Activated effector memory CD4-positive, alpha-beta T cell treated with Interleukin-2 at 50 U/mL for 16 hours (primary cell): ENCODE results near the gene CRY1.
"Not testable (repeated sequence)": the region's sequence is repeated elsewhere in the genome, so short reads cannot be mapped to it uniquely, and the experiment has no call there.

Experiments used
- DNase-seq: peaks from one replicate; pipeline ENCODE4 v3.0.0-alpha.2; 2020

The CRY1 gene

GRCh38 chr12:107057071-107057834, 36.1 kb downstream of the CRY1 start:
- no peak for DNase-seq

DNA sequence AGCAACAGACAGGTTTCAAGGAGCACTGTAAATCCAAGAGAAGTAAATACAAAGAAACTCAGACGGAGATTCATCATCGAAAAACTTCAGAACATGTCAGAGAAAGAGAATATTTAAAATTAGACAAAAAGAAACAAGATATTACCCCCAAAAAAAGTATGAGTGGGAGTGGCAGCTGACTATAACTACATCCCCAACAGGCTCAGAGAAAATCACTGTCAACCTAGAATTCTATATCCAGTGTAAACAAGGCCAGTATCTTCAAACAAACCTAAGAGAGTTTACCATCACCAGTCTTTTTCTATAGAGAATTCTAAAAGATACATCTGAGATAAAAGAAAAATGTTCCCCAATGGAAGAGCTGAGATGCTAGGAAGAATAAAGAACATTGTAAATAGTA, 39.6 kb downstream of the CRY1 start:
- DNase-seq: no peak

DNA sequence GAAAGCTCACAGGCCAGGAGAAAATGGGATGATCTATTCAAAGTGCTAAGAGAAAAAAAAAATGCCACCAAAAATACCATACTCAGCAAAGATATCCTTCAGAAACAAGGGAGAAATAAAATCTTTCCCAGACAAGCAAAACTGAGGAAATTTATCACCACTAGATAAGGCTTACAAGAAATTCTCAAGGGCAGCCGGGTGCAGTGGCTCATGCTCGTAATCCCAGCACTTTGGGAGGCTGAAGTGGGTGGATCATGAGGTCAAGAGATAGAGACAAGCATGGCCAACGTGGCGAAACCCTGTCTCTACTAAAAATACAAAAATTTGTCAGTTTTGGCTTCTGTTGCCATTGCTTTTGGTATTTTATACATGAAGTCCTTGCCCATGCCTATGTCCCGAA, 48.2 kb downstream of the CRY1 start:
- DNase-seq: no peak

GRCh38 chr12:107042801-107043200, 50.5 kb downstream of the CRY1 start:
- no peak for DNase-seq

DNA sequence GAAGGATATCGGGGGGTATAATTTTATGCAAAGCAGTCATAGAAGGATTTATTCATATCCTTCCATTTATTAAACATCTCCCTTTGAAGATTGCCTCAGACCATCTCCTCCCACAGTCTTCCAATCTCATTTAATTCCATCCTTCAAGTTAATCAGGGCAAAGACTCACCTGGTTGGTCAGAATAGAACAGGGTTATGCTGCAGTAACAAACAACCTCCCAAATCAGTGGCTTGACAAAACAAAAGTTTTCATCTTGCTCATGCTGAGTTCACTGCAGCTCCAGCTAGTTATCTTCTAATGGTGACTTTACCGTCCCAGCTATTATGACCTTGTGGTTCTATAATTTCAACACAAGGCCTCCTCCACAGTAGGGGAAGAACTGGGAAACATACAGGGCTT, 57.6 kb downstream of the CRY1 start:
- DNase-seq: no peak

- DNase-seq: no peak
Measured at GRCh38 chr12:107033758-107034739, 59.3 kb downstream of the CRY1 start.

- no peak for DNase-seq
Measured at GRCh38 chr12:107032266-107032665, 61.1 kb downstream of the CRY1 start.

DNA sequence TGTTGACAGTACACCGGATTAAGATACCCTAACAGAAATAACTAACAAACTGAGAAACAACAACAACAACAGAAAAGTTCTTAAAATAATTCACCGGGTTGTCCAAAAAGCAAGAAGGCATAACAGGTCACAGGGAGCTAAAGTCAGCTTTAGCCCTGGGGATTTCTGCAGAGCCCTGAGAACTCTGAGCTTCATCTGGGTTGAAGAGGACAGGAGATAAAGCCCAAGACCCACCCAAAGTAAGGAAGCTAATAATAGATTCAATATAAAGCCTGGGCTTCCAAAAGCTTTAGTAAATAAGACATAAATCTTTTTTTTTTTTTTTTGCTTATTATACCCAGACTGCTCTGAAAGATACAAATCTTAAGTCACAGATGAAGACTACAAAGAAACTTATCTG, 62.3 kb downstream of the CRY1 start:
- DNase-seq: no peak

DNA sequence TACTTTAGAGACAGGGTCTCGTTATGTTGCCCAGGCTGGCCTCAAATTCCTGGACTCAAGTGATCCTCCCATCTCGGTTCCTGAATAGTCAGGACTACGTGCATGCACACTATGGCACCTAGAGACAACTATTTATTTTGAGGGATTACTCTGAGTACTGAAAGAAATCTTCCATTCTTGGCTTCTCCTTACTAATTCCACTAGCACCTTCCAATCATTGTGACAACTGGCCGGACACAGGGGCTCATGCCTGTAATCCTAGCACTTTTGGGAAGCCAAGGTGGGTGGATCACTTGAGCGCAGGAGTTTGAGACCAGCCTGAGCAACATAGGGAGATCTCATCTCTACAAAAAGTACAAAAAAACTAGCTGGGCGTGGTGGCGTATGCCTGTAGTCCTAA, 64.3 kb downstream of the CRY1 start:
- no peak for DNase-seq

DNA sequence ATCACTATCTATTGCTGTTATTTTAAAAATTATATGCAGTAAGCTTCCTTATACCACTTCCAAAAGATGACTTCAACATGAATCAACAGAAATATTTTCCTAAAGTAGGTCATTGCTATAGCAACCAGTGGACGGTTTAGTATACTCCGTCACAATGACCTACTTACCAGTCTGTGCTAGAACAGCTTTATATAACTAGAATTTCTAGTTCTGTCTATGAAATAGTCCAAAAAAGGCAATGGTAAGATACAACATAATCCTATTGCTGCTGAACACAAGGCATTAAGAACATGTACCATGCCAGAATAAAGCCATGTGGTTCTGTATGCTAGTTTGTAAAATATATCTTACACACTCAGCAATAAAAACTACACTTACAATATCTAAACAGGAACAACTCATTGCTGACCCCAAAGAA, 65.7 kb downstream of the CRY1 start:
- DNase-seq: no peak

DNA sequence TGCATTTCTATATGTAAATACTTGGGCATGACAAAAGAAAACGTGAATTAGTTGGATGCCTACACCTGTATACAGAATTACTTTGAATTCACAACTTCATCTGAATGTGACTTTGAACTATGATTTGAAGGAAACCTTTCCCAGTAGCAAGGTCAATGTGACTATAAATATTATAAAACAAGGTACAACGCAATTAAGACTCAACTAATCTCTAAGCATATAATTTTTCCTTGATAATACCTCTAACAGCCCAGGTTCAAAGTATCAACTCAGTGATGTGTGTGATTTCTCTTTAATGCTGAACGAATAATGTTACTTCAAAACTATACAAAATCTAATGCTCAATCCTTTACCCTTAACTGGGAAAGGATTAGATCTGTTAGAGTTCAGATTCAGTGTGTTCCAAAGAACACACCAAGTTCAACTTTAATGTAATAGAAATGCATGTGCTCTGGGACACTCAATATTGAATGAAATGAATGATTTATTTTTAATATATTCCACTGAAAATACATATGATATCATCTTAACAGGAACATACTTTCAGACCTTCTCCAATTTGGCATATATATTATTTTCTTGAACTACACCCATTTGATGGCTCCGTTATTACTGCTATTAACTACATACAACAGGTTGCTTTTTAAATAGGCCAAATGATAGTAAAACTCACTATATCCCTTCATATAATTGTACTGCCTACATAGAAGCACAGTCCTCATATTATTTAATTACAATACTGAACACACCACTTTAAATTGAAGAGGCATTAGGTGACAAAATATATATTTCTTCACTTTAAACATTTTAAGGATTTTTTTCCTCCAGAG, 66.3 kb downstream of the CRY1 start:
- no peak for DNase-seq

DNA sequence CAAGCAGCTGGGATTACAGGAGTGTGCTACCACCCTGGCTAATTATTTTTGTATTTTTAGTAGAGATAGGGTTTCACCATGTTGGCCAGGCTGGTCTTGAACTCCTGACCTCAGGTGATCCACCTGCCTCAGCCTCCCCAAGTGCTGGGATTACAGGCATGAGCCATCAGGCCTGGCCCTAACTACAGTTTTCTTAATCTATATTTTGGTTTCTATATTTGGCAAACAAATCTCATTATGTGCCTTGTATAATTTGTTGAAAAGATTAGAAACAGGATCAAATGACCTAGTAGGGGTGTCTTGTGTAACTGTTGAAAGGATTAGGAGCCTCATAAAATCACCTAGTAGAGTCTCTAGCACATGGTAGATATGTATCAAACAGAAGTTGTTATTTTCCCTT, 67.0 kb downstream of the CRY1 start:
- DNase-seq: not testable (repeated sequence)

GRCh38 chr12:107025671-107026070, 67.7 kb downstream of the CRY1 start:
- DNase-seq: no peak

DNA sequence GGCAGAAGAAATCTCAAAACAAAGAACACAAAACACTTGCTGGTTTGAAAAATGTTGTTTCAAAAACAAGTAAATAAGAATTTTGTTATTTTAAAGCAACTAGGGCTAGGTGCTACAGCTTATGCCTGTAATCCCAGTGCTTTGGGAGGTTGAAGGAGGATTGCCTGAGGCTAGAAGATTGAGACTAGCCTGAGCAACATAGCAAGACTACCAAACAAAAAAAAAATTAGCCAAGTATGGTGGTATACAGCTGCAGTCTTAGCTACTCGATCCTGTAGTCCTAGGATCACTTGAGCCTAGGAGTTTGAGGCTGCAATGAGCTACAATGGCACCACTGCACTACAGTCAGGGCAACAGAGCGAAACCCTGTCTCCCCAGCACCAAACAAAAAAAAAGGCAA, 73.8 kb downstream of the CRY1 start:
- DNase-seq: no peak

GRCh38 chr12:107017042-107017441, 76.3 kb downstream of the CRY1 start:
- DNase-seq: no peak

GRCh38 chr12:107014055-107014454, 79.3 kb downstream of the CRY1 start:
- DNase-seq: no peak

GRCh38 chr12:107012736-107013425, 80.5 kb downstream of the CRY1 start:
- DNase-seq: no peak

GRCh38 chr12:107011519-107011918, 81.8 kb downstream of the CRY1 start:
- DNase-seq: no peak

- no peak for DNase-seq
Measured at GRCh38 chr12:107007411-107007810, 85.9 kb downstream of the CRY1 start.

DNA sequence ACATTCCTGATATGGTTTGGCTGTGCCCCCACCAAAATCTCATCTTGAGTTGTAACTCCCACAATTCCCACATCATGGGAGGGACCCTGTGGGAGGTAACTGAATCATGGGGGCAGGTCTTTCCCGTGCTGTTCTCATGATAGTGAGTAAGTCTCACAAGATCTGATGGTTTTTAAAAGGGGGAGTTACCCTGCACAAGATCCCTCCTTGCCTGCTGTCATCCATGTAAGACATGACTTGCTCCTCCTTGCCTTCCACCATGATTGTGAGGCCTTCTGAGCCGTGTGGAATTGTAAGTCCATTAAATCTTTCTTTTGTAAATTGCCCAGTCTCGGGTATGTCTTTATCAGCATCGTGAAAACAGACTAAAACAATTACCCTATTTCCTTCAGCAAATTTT, 90.7 kb downstream of the CRY1 start:
- not testable (repeated sequence) for DNase-seq

- DNase-seq: no peak
Measured at GRCh38 chr12:106999446-106999845, 93.9 kb downstream of the CRY1 start.

GRCh38 chr12:106997916-106998315, 95.4 kb downstream of the CRY1 start:
- DNase-seq: no peak
